ENCODE data around the gene FAHD1. TPM values are rescaled to one million over a fixed set of nuclear protein-coding genes. Genes with fewer than 3 reads are reported as not detected.

FAHD1 gene
- total and polyA plus RNA-seq, 2 donors (not counting 1 experiment from before 2014, with no cell fraction given): 28.3 to 78.3 TPM

DNA sequence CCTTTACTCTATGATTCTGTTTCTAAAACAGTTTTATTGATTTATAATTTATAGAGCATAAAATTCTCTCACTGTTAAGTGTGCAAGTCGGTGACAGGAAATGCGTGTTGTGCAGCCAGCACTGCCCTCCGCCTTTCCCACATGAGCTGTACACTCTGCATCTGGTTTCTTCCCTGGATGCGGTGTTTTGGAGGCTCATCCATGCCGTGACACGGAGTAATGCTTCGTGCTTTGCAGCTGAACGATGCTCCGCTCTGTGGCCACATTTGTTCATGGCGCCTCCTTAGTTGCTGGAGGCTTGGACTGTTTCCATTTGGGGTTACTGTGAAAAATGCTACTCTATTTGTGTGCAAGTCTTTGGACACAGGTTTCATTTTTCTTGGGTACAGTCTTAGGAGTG lies 26.3 kb upstream of the FAHD1 start:
- Histone ChIP-seq H3K4me3 (replicated peaks in 1 of 4; ENCODE audit: control extremely low read depth in 1 of 4, insufficient read depth in 1 of 4, low read depth in 3 of 4, low read length in 4 of 4) (no peak overlapping the region), H2AFZ (ENCODE audit: low read length) (no peak overlapping the region), H3K27me3 (ENCODE audit: control insufficient read depth, insufficient read depth, low read length) (no peaks in the 10 kb centered on the region), H3K27ac (ENCODE audit: insufficient read depth, low read length) (no peak overlapping the region), H3K79me2 (ENCODE audit: control insufficient read depth, insufficient read depth, low read length) (no peaks in the 10 kb centered on the region), H3K9me3 (ENCODE audit: control insufficient read depth, insufficient read depth, low read depth, low read length) (no peaks in the 10 kb centered on the region), H3K4me1 (ENCODE audit: control insufficient read depth, extremely low read depth, insufficient read depth, low read length) (no peaks in the 10 kb centered on the region), H3K36me3 (ENCODE audit: control insufficient read depth, insufficient read depth, low read length) (no peaks in the 10 kb centered on the region), H3K4me2 (ENCODE audit: extremely low read depth, insufficient read depth, low read length) (no peak overlapping the region), H4K20me1 (ENCODE audit: control insufficient read depth, extremely low read depth, insufficient read depth, low read length) (no peaks in the 10 kb centered on the region), H3K9ac (ENCODE audit: insufficient read depth, low read length) (no peak overlapping the region)
- TF ChIP-seq, protein P1, sequence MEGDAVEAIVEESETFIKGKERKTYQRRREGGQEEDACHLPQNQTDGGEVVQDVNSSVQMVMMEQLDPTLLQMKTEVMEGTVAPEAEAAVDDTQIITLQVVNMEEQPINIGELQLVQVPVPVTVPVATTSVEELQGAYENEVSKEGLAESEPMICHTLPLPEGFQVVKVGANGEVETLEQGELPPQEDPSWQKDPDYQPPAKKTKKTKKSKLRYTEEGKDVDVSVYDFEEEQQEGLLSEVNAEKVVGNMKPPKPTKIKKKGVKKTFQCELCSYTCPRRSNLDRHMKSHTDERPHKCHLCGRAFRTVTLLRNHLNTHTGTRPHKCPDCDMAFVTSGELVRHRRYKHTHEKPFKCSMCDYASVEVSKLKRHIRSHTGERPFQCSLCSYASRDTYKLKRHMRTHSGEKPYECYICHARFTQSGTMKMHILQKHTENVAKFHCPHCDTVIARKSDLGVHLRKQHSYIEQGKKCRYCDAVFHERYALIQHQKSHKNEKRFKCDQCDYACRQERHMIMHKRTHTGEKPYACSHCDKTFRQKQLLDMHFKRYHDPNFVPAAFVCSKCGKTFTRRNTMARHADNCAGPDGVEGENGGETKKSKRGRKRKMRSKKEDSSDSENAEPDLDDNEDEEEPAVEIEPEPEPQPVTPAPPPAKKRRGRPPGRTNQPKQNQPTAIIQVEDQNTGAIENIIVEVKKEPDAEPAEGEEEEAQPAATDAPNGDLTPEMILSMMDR (conservative IDR thresholded peaks at IDR 0.05 in 1 of 2, IDR thresholded peaks at IDR 0.05 in 1 of 2; ENCODE audit: low read depth in 1 of 2, low read length in 2 of 2): no peak
- no peak for TF ChIP-seq EZH2 (IDR thresholded peaks at IDR 0.05; ENCODE audit: low read length, missing control alignments)
- DNase-seq (ENCODE audit: low read depth in 2 of 2): no peak

DNA sequence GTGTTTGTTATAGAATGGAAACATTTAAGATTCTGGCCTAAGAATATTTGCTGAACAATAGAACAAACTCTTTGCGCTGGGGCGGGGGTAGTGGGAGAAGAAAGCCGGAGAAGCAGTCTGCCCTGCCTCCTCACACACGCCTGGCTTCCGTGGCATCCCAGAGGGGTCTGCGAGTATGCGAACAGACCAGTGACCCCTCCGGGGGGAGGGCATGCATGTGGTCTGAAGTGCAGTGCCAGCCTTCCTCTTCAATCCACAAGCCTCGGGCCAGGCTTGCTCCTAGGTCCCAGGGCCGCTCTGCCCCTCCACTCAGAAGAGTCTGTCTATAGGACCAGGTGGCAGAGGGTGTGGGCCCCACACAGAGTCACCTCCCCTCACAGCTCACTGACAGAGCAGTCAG lies 19.4 kb upstream of the FAHD1 start:
- Histone ChIP-seq H3K4me1 (ENCODE audit: control insufficient read depth, extremely low read depth, insufficient read depth, low read length) (no peaks in the 10 kb centered on the region), H3K27ac (ENCODE audit: insufficient read depth, low read length) (no peak overlapping the region), H4K20me1 (ENCODE audit: control insufficient read depth, extremely low read depth, insufficient read depth, low read length) (no peaks in the 10 kb centered on the region), H3K27me3 (ENCODE audit: control insufficient read depth, insufficient read depth, low read length) (no peaks in the 10 kb centered on the region), H3K9ac (ENCODE audit: insufficient read depth, low read length) (no peak overlapping the region), H3K4me2 (ENCODE audit: extremely low read depth, insufficient read depth, low read length) (no peak overlapping the region), H3K79me2 (ENCODE audit: control insufficient read depth, insufficient read depth, low read length) (no peaks in the 10 kb centered on the region), H2AFZ (ENCODE audit: low read length) (no peak overlapping the region), H3K9me3 (ENCODE audit: control insufficient read depth, insufficient read depth, low read depth, low read length) (no peaks in the 10 kb centered on the region), H3K4me3 (replicated peaks in 1 of 4; ENCODE audit: control extremely low read depth in 1 of 4, insufficient read depth in 1 of 4, low read depth in 3 of 4, low read length in 4 of 4) (no peak overlapping the region), H3K36me3 (ENCODE audit: control insufficient read depth, insufficient read depth, low read length) (peaks cover 5% of the 10 kb centered on the region)
- TF ChIP-seq, protein P1 (conservative IDR thresholded peaks at IDR 0.05 in 1 of 2, IDR thresholded peaks at IDR 0.05 in 1 of 2; ENCODE audit: low read depth in 1 of 2, low read length in 2 of 2): no peak
- TF ChIP-seq EZH2 (IDR thresholded peaks at IDR 0.05; ENCODE audit: low read length, missing control alignments): no peak
- no peak for DNase-seq (ENCODE audit: low read depth in 2 of 2)

DNA sequence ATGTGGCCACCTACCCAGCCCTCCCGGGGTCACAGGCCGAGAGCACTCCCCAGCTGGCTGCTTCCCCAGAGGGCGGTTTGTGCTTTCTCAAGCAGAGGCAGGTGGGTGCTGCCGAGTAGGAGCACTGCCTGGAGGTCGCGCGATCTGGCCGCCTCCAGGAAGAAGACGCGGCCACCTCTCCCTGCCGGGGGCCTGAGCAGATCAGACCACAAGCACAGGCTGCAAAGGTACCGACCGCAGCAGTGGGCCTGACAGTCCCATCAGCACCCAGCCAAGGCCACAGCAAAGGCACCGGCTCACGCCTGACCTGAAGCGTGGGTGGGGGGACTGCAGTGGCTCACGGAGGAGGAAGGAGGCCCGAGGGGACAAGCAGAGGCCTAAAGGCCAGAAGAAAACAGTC lies 18.3 kb upstream of the FAHD1 start:
- H3K9me3 ChIP-seq (ENCODE audit: control insufficient read depth, insufficient read depth, low read depth, low read length): no peaks in the 10 kb centered on the region
- no peak overlapping the region for H2AFZ ChIP-seq (ENCODE audit: low read length)
- H3K4me2 ChIP-seq (ENCODE audit: extremely low read depth, insufficient read depth, low read length): no peak overlapping the region
- H3K9ac ChIP-seq (ENCODE audit: insufficient read depth, low read length): no peak overlapping the region
- no peak for DNase-seq (ENCODE audit: low read depth in 2 of 2)
- H3K27ac ChIP-seq (ENCODE audit: insufficient read depth, low read length): no peak overlapping the region
- peaks cover 3% of the 10 kb centered on the region for H3K4me1 ChIP-seq (ENCODE audit: control insufficient read depth, extremely low read depth, insufficient read depth, low read length)
- no peaks in the 10 kb centered on the region for H3K27me3 ChIP-seq (ENCODE audit: control insufficient read depth, insufficient read depth, low read length)
- no peak overlapping the region for H3K4me3 ChIP-seq (replicated peaks in 1 of 4; ENCODE audit: control extremely low read depth in 1 of 4, insufficient read depth in 1 of 4, low read depth in 3 of 4, low read length in 4 of 4)
- TF ChIP-seq EZH2 (IDR thresholded peaks at IDR 0.05; ENCODE audit: low read length, missing control alignments): no peak
- H3K36me3 ChIP-seq (ENCODE audit: control insufficient read depth, insufficient read depth, low read length): peaks cover 5% of the 10 kb centered on the region
- no peaks in the 10 kb centered on the region for H4K20me1 ChIP-seq (ENCODE audit: control insufficient read depth, extremely low read depth, insufficient read depth, low read length)
- H3K79me2 ChIP-seq (ENCODE audit: control insufficient read depth, insufficient read depth, low read length): no peaks in the 10 kb centered on the region
